ENCODE results near the gene DNLZ. TPM values are rescaled to one million over a fixed set of nuclear protein-coding genes. Genes with fewer than 3 reads are reported as not detected.

DNLZ gene
- total RNA-seq, 1 experiment from 2014 or later = 22.5 TPM

- CTCF ChIA-PET = no interaction called here
- H3K27ac Mint-ChIP-seq (ENCODE audit: unreplicated experiment) = no peak overlapping the region
- H3K4me3 Mint-ChIP-seq (ENCODE audit: low read depth, unreplicated experiment) = no peak overlapping the region
- H3K9me3 Mint-ChIP-seq (ENCODE audit: low read depth, unreplicated experiment) = no peaks in the 10 kb centered on the region
- intact Hi-C loops (cut with micrococcal nuclease; ENCODE audit: unreplicated experiment) = no loop called here
- H3K36me3 Mint-ChIP-seq (ENCODE audit: insufficient read depth, unreplicated experiment) = peaks cover 23% of the 10 kb centered on the region
- BruUV-seq (replicated peaks) = no TSS peak
- H3K4me1 Mint-ChIP-seq (ENCODE audit: low read depth, unreplicated experiment) = no peaks in the 10 kb centered on the region
- DNase-seq = no peak
- H3K27me3 Mint-ChIP-seq (ENCODE audit: unreplicated experiment) = no peaks in the 10 kb centered on the region
- TF ChIP-seq, protein P1, sequence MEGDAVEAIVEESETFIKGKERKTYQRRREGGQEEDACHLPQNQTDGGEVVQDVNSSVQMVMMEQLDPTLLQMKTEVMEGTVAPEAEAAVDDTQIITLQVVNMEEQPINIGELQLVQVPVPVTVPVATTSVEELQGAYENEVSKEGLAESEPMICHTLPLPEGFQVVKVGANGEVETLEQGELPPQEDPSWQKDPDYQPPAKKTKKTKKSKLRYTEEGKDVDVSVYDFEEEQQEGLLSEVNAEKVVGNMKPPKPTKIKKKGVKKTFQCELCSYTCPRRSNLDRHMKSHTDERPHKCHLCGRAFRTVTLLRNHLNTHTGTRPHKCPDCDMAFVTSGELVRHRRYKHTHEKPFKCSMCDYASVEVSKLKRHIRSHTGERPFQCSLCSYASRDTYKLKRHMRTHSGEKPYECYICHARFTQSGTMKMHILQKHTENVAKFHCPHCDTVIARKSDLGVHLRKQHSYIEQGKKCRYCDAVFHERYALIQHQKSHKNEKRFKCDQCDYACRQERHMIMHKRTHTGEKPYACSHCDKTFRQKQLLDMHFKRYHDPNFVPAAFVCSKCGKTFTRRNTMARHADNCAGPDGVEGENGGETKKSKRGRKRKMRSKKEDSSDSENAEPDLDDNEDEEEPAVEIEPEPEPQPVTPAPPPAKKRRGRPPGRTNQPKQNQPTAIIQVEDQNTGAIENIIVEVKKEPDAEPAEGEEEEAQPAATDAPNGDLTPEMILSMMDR (IDR thresholded peaks at IDR 0.05; ENCODE audit: unreplicated experiment) = no peak
Measured at GRCh38 chr9:136383436-136383835, 19.9 kb upstream of the DNLZ start.

DNA sequence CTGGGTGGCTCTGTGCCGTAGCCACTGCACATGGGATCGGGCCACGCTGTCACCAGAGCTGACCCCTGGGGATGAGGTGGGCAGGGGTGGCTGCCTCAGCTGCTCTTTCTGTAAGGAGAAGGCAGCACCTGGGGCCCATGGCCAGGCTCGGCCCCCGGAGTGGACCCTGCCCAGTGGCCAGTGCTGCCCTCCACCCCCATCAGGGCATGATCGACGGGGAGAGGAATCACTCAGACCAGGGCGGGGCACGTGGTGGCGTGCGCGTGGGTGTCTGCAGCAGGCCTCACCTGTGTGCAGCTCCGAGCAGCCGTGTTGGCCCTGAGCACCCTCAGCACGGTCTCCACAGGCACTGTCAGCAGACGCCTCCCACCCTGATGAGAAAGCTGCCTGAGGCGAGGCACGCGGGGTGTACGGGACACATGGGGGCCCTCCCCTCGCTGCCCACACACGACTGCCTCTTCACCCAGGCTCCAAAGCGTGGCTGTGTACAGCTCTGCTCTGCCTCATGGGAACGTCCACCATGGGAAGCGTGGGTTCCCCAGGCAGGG lies 18.5 kb upstream of the DNLZ start:
- no peaks in the 10 kb centered on the region for H3K27me3 Mint-ChIP-seq (ENCODE audit: unreplicated experiment)
- CTCF ChIA-PET = no interaction called here
- H3K27ac Mint-ChIP-seq (ENCODE audit: unreplicated experiment) = no peak overlapping the region

DNA sequence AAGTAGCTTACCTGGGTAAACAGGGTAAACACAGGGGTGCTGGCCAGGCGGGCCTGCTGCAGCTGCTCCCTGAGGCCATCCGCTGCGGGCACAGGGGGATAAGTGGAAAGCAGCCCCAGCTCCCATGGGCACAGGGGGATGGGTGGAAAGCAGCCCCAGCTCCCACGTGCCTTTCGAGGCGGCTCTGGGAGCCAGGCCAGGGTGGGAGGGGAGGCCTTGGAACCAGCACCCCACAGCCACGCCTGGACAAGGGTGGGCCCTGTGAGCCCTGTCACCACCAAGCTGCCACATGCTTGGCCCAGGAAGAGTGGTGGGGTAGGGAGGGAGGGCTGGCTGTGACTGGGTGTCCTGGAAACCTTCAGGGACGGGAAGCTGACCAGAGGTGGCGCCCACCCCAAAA lies 17.8 kb upstream of the DNLZ start:
- BruUV-seq (replicated peaks) = no TSS peak
- Mint-ChIP-seq H3K27me3 (ENCODE audit: unreplicated experiment) (no peaks in the 10 kb centered on the region), H3K4me3 (ENCODE audit: low read depth, unreplicated experiment) (no peak overlapping the region)

More for the DNA sequence above, 18.5 kb upstream of the DNLZ start:
- no peaks in the 10 kb centered on the region for H3K9me3 Mint-ChIP-seq (ENCODE audit: low read depth, unreplicated experiment)
- H3K36me3 Mint-ChIP-seq (ENCODE audit: insufficient read depth, unreplicated experiment) = peaks cover 15% of the 10 kb centered on the region
- H3K4me3 Mint-ChIP-seq (ENCODE audit: low read depth, unreplicated experiment) = no peak overlapping the region
- intact Hi-C loops (cut with micrococcal nuclease; ENCODE audit: unreplicated experiment) = no loop called here
- DNase-seq = no peak
- no TSS peak for BruUV-seq (replicated peaks)
- H3K4me1 Mint-ChIP-seq (ENCODE audit: low read depth, unreplicated experiment) = no peaks in the 10 kb centered on the region
- TF ChIP-seq, protein P1 (IDR thresholded peaks at IDR 0.05; ENCODE audit: unreplicated experiment) = no peak

DNA sequence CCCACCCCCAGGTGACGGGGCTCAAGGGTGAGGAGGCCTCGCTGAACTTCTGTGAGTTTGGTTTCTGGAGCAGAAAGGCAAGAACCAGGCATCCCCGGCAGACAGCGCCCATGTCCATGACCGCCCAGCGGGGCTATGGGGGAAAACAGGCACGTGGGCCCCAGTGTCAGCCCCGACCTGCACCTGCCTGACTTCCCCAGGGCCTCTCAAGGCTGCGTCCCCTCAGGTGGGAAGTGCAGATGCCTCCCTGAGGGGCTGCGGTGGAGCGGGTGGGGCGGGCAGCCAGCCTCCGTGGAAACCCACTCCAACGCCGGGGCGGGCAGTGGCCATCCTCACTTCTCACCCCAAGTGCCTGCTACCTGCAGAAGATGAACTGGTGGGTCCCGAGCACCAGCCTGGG lies 16.8 kb upstream of the DNLZ start:
- H3K4me1 Mint-ChIP-seq (ENCODE audit: low read depth, unreplicated experiment) = no peaks in the 10 kb centered on the region
- intact Hi-C loops (cut with micrococcal nuclease; ENCODE audit: unreplicated experiment) = no loop called here
- H3K36me3 Mint-ChIP-seq (ENCODE audit: insufficient read depth, unreplicated experiment) = peaks cover 6% of the 10 kb centered on the region
- CTCF ChIA-PET = no interaction called here
- no TSS peak for BruUV-seq (replicated peaks)
- H3K27me3 Mint-ChIP-seq (ENCODE audit: unreplicated experiment) = no peaks in the 10 kb centered on the region
- TF ChIP-seq, protein P1 (IDR thresholded peaks at IDR 0.05; ENCODE audit: unreplicated experiment) = no peak
- no peak overlapping the region for H3K27ac Mint-ChIP-seq (ENCODE audit: unreplicated experiment)
- no peak for DNase-seq
- H3K9me3 Mint-ChIP-seq (ENCODE audit: low read depth, unreplicated experiment) = no peaks in the 10 kb centered on the region
- no peak overlapping the region for H3K4me3 Mint-ChIP-seq (ENCODE audit: low read depth, unreplicated experiment)

More for the DNA sequence above, 17.8 kb upstream of the DNLZ start:
- DNase-seq = no peak
- CTCF ChIA-PET = no interaction called here
- TF ChIP-seq, protein P1 (IDR thresholded peaks at IDR 0.05; ENCODE audit: unreplicated experiment) = no peak
- intact Hi-C loops (cut with micrococcal nuclease; ENCODE audit: unreplicated experiment) = no loop called here
- Mint-ChIP-seq H3K36me3 (ENCODE audit: insufficient read depth, unreplicated experiment) (peaks cover 11% of the 10 kb centered on the region), H3K27ac (ENCODE audit: unreplicated experiment) (no peak overlapping the region), H3K9me3 (ENCODE audit: low read depth, unreplicated experiment) (no peaks in the 10 kb centered on the region), H3K4me1 (ENCODE audit: low read depth, unreplicated experiment) (no peaks in the 10 kb centered on the region)
